Astrocyte (in vitro differentiated cells and primary cell): ENCODE results near the gene KCNG4. TPM values are rescaled to one million over a fixed set of nuclear protein-coding genes. Genes with fewer than 3 reads are reported as not detected.

Experiments used
- DNase-seq: peaks from one replicate; pipeline ENCODE4 v3.0.0-alpha.2; 2010; ENCODE audit warnings: low read depth
- FAIRE-seq: peaks from 2 replicates; lab custom pipeline; 2011; peaks lifted over from hg19 to GRCh38; lab: Jason Lieb, UNC
- H2AFZ ChIP-seq: 2 replicates; pipeline ENCODE4 v1.6.0; 2012; ENCODE audit warnings: low read depth, low read length, inconsistent platforms
- H3K27ac ChIP-seq: 2 replicates; pipeline ENCODE4 v1.5.1; 2011; ENCODE audit warnings: low read depth, low read length, inconsistent platforms
- H3K27me3 ChIP-seq: 2 replicates; pipeline ENCODE4 v1.6.0; 2011; ENCODE audit warnings: low read length, inconsistent platforms; ENCODE audit not compliant: insufficient read depth
- H3K36me3 ChIP-seq: 2 replicates; pipeline ENCODE4 v1.5.1; 2011; ENCODE audit warnings: low read length, inconsistent platforms; ENCODE audit not compliant: insufficient read depth
- H3K4me1 ChIP-seq: 2 replicates; pipeline ENCODE4 v1.5.1; 2011; ENCODE audit warnings: low read length, inconsistent platforms; ENCODE audit not compliant: insufficient read depth
- H3K4me2 ChIP-seq: 2 replicates; pipeline ENCODE4 v1.6.0; 2012; ENCODE audit warnings: low read length, inconsistent platforms
- H3K4me3 ChIP-seq: 2 replicates; pipeline ENCODE4 v1.5.1; 2011; ENCODE audit warnings: low read depth, mild to moderate bottlenecking, low read length, inconsistent platforms; ENCODE audit not compliant: insufficient read depth
- H3K79me2 ChIP-seq: 2 replicates; pipeline ENCODE4 v1.6.0; 2012; ENCODE audit warnings: mild to moderate bottlenecking, low read length, inconsistent platforms; ENCODE audit not compliant: insufficient read depth
- H3K9ac ChIP-seq: 2 replicates; pipeline ENCODE4 v1.6.0; 2012; ENCODE audit warnings: mild to moderate bottlenecking, low read length, inconsistent platforms
- H3K9me3 ChIP-seq: 2 replicates; pipeline ENCODE4 v1.5.1; 2012; ENCODE audit warnings: low read depth, mild to moderate bottlenecking, low read length, inconsistent platforms; ENCODE audit not compliant: insufficient read depth
- H4K20me1 ChIP-seq: 2 replicates; pipeline ENCODE4 v1.6.0; 2012; ENCODE audit warnings: low read length, inconsistent platforms; ENCODE audit not compliant: insufficient read depth
- H3K27ac Mint-ChIP-seq: one replicate; pipeline ENCODE4 v1.8.0; 2021; ENCODE audit warnings: mild to moderate bottlenecking, mixed read lengths; ENCODE audit not compliant: unreplicated experiment
- H3K27me3 Mint-ChIP-seq: one replicate; pipeline ENCODE4 v1.8.0; 2021; ENCODE audit warnings: low read depth, mixed read lengths; ENCODE audit not compliant: unreplicated experiment
- H3K36me3 Mint-ChIP-seq: one replicate; pipeline ENCODE4 v1.8.0; 2021; ENCODE audit warnings: low read depth, mixed read lengths; ENCODE audit not compliant: unreplicated experiment
- H3K4me1 Mint-ChIP-seq: one replicate; pipeline ENCODE4 v1.8.0; 2021; ENCODE audit warnings: low read depth, mixed read lengths; ENCODE audit not compliant: unreplicated experiment
- H3K4me3 Mint-ChIP-seq: one replicate; pipeline ENCODE4 v1.8.0; 2021; ENCODE audit warnings: mild to moderate bottlenecking, moderate library complexity, mixed read lengths; ENCODE audit not compliant: unreplicated experiment
- H3K9me3 Mint-ChIP-seq: one replicate; pipeline ENCODE4 v1.8.0; 2021; ENCODE audit warnings: mild to moderate bottlenecking, mixed read lengths; ENCODE audit not compliant: unreplicated experiment
- EZH2 ChIP-seq: IDR thresholded peaks from 2 replicates; pipeline ENCODE4 v1.6.1; 2012; ENCODE audit warnings: mild to moderate bottlenecking, low read length, inconsistent platforms; ENCODE audit not compliant: insufficient read depth
- total RNA-seq: library from RNA; stranded (reverse); gene quantifications from 2 replicates; pipeline ENCODE4 v1.2.1, GENCODE V29; 2021
- TF ChIP-seq, protein P1 (sequence below): IDR thresholded peaks from 2 replicates; pipeline ENCODE4 v1.5.1; 2011; ENCODE audit warnings: low read depth, mild to moderate bottlenecking, inconsistent platforms, low read length, moderate library complexity; ENCODE audit not compliant: insufficient read depth

Gene KCNG4
- total RNA-seq, 1 donor from 2014 or later: not detected

DNA sequence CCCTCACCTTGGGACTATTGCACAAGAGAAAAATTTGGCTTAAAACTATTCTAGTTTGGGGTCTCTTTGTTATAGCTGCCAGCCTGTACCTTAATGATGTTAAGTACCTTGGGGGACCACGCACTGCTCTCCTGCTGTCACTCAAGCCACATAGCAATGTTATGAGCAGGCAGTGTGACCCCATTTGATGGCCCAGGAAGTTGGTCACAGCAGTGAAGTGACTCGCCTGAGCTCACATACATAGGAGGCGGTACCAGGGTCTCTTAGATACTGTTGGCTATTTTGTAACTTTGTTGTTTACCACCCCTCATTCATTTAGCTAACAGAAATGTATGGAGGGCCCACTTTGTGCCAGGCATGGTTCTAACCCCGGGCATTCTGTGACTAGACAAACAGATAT is 16.4 kb downstream of the KCNG4 start:
- Mint-ChIP-seq H3K27me3 (no peaks in the 10 kb centered on the region), H3K4me1 (peaks cover 28% of the 10 kb centered on the region), H3K36me3 (no peaks in the 10 kb centered on the region), H3K27ac (peak overlapping the region; percentile 41), H3K9me3 (no peaks in the 10 kb centered on the region), H3K4me3 (no peak overlapping the region)
- peaks cover 20% of the 10 kb centered on the region for H3K4me1 ChIP-seq
- H3K4me3 ChIP-seq: no peak overlapping the region
- no peak overlapping the region for H3K9ac ChIP-seq
- DNase-seq: no peak
- H2AFZ ChIP-seq: no peak overlapping the region
- no peaks in the 10 kb centered on the region for H3K36me3 ChIP-seq
- peaks cover 4% of the 10 kb centered on the region for H3K9me3 ChIP-seq
- H3K79me2 ChIP-seq: no peaks in the 10 kb centered on the region
- H3K27me3 ChIP-seq: peaks cover under 1% of the 10 kb centered on the region
- TF ChIP-seq, protein P1, sequence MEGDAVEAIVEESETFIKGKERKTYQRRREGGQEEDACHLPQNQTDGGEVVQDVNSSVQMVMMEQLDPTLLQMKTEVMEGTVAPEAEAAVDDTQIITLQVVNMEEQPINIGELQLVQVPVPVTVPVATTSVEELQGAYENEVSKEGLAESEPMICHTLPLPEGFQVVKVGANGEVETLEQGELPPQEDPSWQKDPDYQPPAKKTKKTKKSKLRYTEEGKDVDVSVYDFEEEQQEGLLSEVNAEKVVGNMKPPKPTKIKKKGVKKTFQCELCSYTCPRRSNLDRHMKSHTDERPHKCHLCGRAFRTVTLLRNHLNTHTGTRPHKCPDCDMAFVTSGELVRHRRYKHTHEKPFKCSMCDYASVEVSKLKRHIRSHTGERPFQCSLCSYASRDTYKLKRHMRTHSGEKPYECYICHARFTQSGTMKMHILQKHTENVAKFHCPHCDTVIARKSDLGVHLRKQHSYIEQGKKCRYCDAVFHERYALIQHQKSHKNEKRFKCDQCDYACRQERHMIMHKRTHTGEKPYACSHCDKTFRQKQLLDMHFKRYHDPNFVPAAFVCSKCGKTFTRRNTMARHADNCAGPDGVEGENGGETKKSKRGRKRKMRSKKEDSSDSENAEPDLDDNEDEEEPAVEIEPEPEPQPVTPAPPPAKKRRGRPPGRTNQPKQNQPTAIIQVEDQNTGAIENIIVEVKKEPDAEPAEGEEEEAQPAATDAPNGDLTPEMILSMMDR: no peak
- TF ChIP-seq EZH2: no peak
- FAIRE-seq: no peak
- H3K4me2 ChIP-seq: no peak overlapping the region
- no peak overlapping the region for H3K27ac ChIP-seq
- H4K20me1 ChIP-seq: no peaks in the 10 kb centered on the region

GRCh38 chr16:84220851-84221250 is 19.0 kb downstream of the KCNG4 start:
- Histone ChIP-seq H3K4me2 (no peak overlapping the region), H3K9me3 (peaks cover 4% of the 10 kb centered on the region), H3K4me1 (peaks cover 13% of the 10 kb centered on the region), H3K27ac (no peak overlapping the region), H3K36me3 (no peaks in the 10 kb centered on the region), H3K9ac (no peak overlapping the region), H2AFZ (no peak overlapping the region), H3K79me2 (no peaks in the 10 kb centered on the region), H4K20me1 (no peaks in the 10 kb centered on the region), H3K4me3 (no peak overlapping the region), H3K27me3 (peaks cover 5% of the 10 kb centered on the region)
- no peak for FAIRE-seq
- Mint-ChIP-seq H3K4me3 (no peak overlapping the region), H3K27ac (no peak overlapping the region), H3K4me1 (peaks cover 18% of the 10 kb centered on the region), H3K36me3 (no peaks in the 10 kb centered on the region), H3K27me3 (peaks cover 6% of the 10 kb centered on the region), H3K9me3 (no peaks in the 10 kb centered on the region)
- no peak for TF ChIP-seq EZH2
- TF ChIP-seq, protein P1: no peak
- peak; percentile 52 for DNase-seq

GRCh38 chr16:84218956-84219355 is 20.9 kb downstream of the KCNG4 start:
- TF ChIP-seq EZH2: no peak
- TF ChIP-seq, protein P1: no peak
- H3K4me1 ChIP-seq: peaks cover 13% of the 10 kb centered on the region
- H3K27ac ChIP-seq: no peak overlapping the region
- DNase-seq (no peak), FAIRE-seq (no peak)
- peaks cover 4% of the 10 kb centered on the region for H3K9me3 ChIP-seq
- Mint-ChIP-seq H3K27me3 (peaks cover 9% of the 10 kb centered on the region), H3K9me3 (no peaks in the 10 kb centered on the region), H3K27ac (no peak overlapping the region), H3K36me3 (no peaks in the 10 kb centered on the region), H3K4me3 (no peak overlapping the region), H3K4me1 (peaks cover 15% of the 10 kb centered on the region)
- peaks cover 5% of the 10 kb centered on the region for H3K27me3 ChIP-seq
- no peaks in the 10 kb centered on the region for H4K20me1 ChIP-seq
- H3K4me2 ChIP-seq: no peak overlapping the region
- H3K36me3 ChIP-seq: no peaks in the 10 kb centered on the region
- no peaks in the 10 kb centered on the region for H3K79me2 ChIP-seq
- H3K9ac ChIP-seq: no peak overlapping the region
- H2AFZ ChIP-seq: no peak overlapping the region
- H3K4me3 ChIP-seq: no peak overlapping the region
